ENCODE measurements around the gene PCDHB14.
"Not testable (repeated sequence)": the region's sequence is repeated elsewhere in the genome, so short reads cannot be mapped to it uniquely, and the experiment has no call there.

GRCh38 chr5:141235922-141236321, 12.8 kb downstream of the PCDHB14 start:
- not testable (repeated sequence) for TF ChIP-seq CTCF (IDR thresholded peaks at IDR 0.05; ENCODE audit: low read length); EZH2 (IDR thresholded peaks at IDR 0.05; ENCODE audit: borderline replicate concordance, low read length)

Data from OCI-LY1 (cell line).